Aorta (tissue), 5 donors: ENCODE data around the gene PLK2. TPM values are rescaled to one million over a fixed set of nuclear protein-coding genes. Genes with fewer than 3 reads are reported as not detected.

ENCODE experiments used
- ATAC-seq: fragments of 200-7000 bp; cut with Tn5 transposase; one replicate; pipeline ENCODE4 v1.9.1; 2022; ENCODE audit warnings: moderate library complexity; ENCODE audit not compliant: low FRiP score
- DNase-seq, 2 donors: peaks; one replicate each; pipeline ENCODE4 v3.0.0-alpha.2; 2020
- H3K27ac ChIP-seq, 2 donors: one replicate each; pipeline ENCODE4 v1.5.1; 2013; ENCODE audit warnings: low read length in 2 of 2, mild to moderate bottlenecking in 2 of 2, moderate library complexity in 2 of 2, control low read depth in 1 of 2, inconsistent platforms in 1 of 2, low read depth in 1 of 2
- H3K27me3 ChIP-seq, 2 donors: one replicate each; pipeline ENCODE4 v1.6.1; 2013; ENCODE audit warnings: control low read depth in 1 of 2, low read length in 1 of 2, mild to moderate bottlenecking in 1 of 2, moderate library complexity in 1 of 2; ENCODE audit not compliant: insufficient read depth in 2 of 2, control insufficient read depth in 1 of 2
- H3K36me3 ChIP-seq, 2 donors: one replicate each; pipeline ENCODE4 v1.6.1; 2013; ENCODE audit warnings: control low read depth in 1 of 2, low read length in 1 of 2, mild to moderate bottlenecking in 1 of 2; ENCODE audit not compliant: insufficient read depth in 2 of 2, control insufficient read depth in 1 of 2
- H3K4me1 ChIP-seq, 2 donors: one replicate each; pipeline ENCODE4 v1.6.1; 2013; ENCODE audit warnings: low read length in 2 of 2, control low read depth in 1 of 2, mild to moderate bottlenecking in 1 of 2, moderate library complexity in 1 of 2; ENCODE audit not compliant: insufficient read depth in 2 of 2, control insufficient read depth in 1 of 2
- H3K4me3 ChIP-seq, 2 donors: one replicate each; pipeline ENCODE4 v1.5.1; 2013; ENCODE audit warnings: low read length in 2 of 2, control low read depth in 1 of 2, mild to moderate bottlenecking in 1 of 2
- H3K9me3 ChIP-seq: one replicate; pipeline ENCODE4 v1.6.1; 2013; ENCODE audit warnings: mild to moderate bottlenecking, low read length; ENCODE audit not compliant: control insufficient read depth
- WGBS, 2 donors: extraction: QIAGEN DNeasy Blood & Tissue Kit; methylation state at CpG; one replicate each; pipeline ENCODE4 v1.1.7; 2013; 5-methylcytosine and 5-hydroxymethylcytosine counted together
- intact Hi-C, 2 donors: fragments of 100-400 bp; cut with DNase I; formaldehyde crosslinking; loops; one replicate each; pipeline versions ENCODE4 v1.14.2 to v1.15.0; 2022
- polyA plus RNA-seq, 2 donors: library from polyadenylated mRNA; stranded (reverse); fragments of 200-250 nt; gene quantifications; one replicate each; pipeline ENCODE4 v1.2.3, GENCODE V29; 2013
- total RNA-seq, 2 donors: library from RNA; stranded (reverse); fragmentation: NEBNext Ultra II Directional; extraction: Animal tissue kit (Norgen Biotek cat#: 25700); gene quantifications; one replicate each; pipeline ENCODE4 v1.2.1, GENCODE V29; 2021
- donor health status: healthy with polysubstance abuse.
- donor health status: Bipolar disorder and iron deficiency.
- donor health status: DM: no; HTN: no; CAD: no.
- donor health status: DM: no; HTN: no; CAD: no.
- donor health status: DM: yes; HTN: yes; CAD: no.

The PLK2 gene
- total and polyA plus RNA-seq, 4 donors: 24.0 to 64.6 (median 35.5) TPM

- ATAC-seq: no peak
- intact Hi-C loops: no loop called here
- 87 to 90% methylated on average over 1 of the region's 1 CpG for WGBS, 2 donors
- Histone ChIP-seq H3K27ac (no peak overlapping the region), H3K4me3 (no peak overlapping the region), H3K27me3 (no peaks in the 10 kb centered on the region), H3K4me1 (no peaks in the 10 kb centered on the region), H3K9me3 (no peaks in the 10 kb centered on the region), H3K36me3 (no peaks in the 10 kb centered on the region)
- no peak for DNase-seq
Measured at GRCh38 chr5:58486290-58486689, 26.4 kb upstream of the PLK2 start.

DNA sequence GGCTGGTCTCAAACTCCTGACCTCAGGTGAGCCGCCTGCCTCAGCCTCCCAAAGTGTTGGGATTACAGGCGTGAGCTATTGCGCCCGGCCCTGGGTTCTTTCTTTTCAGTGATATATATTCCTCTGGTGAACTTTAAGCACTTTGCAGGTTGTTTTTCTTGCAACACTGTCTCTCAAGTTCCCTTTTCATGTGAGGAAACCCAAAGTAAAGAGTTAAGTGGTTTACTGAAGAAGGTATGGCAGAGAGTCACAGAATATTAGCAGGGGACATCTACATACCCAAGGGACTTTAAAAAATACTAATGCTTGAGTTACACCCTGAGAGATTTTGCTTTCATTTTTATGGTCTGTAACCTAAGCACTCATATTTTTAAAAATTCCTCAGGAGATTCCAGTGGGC lies 24.6 kb upstream of the PLK2 start:
- 77 to 87% methylated on average over 4 of the region's 4 CpGs for WGBS, 2 donors
- no peak overlapping the region for H3K27ac ChIP-seq
- H3K36me3 ChIP-seq: no peaks in the 10 kb centered on the region
- no peaks in the 10 kb centered on the region for H3K4me1 ChIP-seq
- H3K27me3 ChIP-seq: peaks cover 0 to 3% of the 10 kb centered on the region in 2 donors
- no peak overlapping the region for H3K4me3 ChIP-seq
- no peak for ATAC-seq
- H3K9me3 ChIP-seq: no peaks in the 10 kb centered on the region
- intact Hi-C loops: no loop called here
- DNase-seq: no peak

GRCh38 chr5:58482536-58482935 lies 22.6 kb upstream of the PLK2 start:
- peaks cover 0 to 3% of the 10 kb centered on the region in 2 donors for H3K27me3 ChIP-seq
- DNase-seq (no peak), ATAC-seq (no peak)
- no peaks in the 10 kb centered on the region for H3K36me3 ChIP-seq
- 90 to 93% methylated on average over 1 of the region's 1 CpG for WGBS, 2 donors
- H3K4me1 ChIP-seq: no peaks in the 10 kb centered on the region
- intact Hi-C loops: no loop called here
- no peaks in the 10 kb centered on the region for H3K9me3 ChIP-seq
- no peak overlapping the region for H3K27ac ChIP-seq
- H3K4me3 ChIP-seq: no peak overlapping the region

DNA sequence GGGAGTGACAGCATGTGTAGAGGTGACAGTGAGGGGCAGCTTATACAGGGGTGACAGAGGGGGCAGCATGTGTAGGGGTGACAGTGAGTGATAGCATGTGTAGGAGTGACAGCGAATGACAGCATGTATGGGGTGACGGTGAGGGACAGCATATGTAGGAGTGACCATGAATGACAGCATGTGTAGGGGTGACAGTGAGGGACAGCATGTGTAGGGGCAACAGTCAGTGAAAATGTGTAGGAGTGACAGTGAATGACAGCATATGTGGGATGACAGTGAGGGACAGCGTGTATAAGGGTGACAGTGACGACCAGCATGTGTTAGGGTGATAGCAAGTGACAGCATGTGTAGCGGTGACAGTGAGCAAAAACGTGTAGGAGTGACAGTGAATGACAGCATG lies 21.9 kb upstream of the PLK2 start:
- DNase-seq (no peak), ATAC-seq (no peak)
- Histone ChIP-seq H3K4me3 (no peak overlapping the region), H3K27ac (no peak overlapping the region), H3K4me1 (no peaks in the 10 kb centered on the region), H3K9me3 (no peaks in the 10 kb centered on the region), H3K36me3 (no peaks in the 10 kb centered on the region), H3K27me3 (peaks cover 0 to 3% of the 10 kb centered on the region in 2 donors)
- intact Hi-C loops: no loop called here
- WGBS, 2 donors: 84 to 87% methylated on average over 6 of the region's 6 CpGs

- no peak overlapping the region for H3K4me3 ChIP-seq
- intact Hi-C loops: no loop called here
- H3K9me3 ChIP-seq: no peaks in the 10 kb centered on the region
- no peak overlapping the region for H3K27ac ChIP-seq
- H3K4me1 ChIP-seq: no peaks in the 10 kb centered on the region
- peaks cover 0 to 3% of the 10 kb centered on the region in 2 donors for H3K27me3 ChIP-seq
- ATAC-seq (no peak), DNase-seq (no peak)
- H3K36me3 ChIP-seq: no peaks in the 10 kb centered on the region
Measured at GRCh38 chr5:58481066-58481676, 21.3 kb upstream of the PLK2 start.

DNA sequence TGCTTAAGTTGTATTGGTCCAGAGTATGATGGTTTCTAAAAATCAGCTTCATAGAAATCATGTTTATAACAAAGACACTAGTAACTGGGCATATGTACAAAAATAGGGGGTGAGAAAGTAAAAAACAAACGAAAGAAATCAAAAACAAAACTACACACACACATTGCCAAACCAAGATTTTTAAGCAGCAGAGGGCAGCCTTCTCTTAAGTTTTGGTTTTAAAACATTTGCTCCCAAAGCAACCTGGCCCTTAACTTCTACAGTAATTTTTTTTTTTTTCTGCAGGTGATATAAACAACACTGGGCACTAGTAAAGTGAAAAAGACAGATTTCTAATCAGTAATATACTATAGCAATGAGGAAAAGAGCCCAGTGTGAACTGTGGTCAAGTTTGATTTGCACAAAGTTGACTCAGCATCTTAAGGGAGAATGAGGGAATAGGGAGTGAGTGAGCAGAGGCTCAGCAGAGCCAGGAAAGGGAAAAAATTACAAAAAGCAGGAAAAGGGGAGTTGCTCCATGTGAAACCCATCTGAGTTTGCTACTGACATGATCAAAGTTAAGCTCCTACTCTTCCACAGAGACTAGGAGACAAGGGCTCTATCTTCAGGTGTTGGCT lies 18.0 kb upstream of the PLK2 start:
- no peak for ATAC-seq
- intact Hi-C loops: no loop called here
- H3K4me1 ChIP-seq: no peaks in the 10 kb centered on the region
- 17% methylated on average over 1 of the region's 1 CpG for WGBS, 2 donors
- peaks cover 0 to 3% of the 10 kb centered on the region in 2 donors for H3K27me3 ChIP-seq
- H3K36me3 ChIP-seq: no peaks in the 10 kb centered on the region
- H3K27ac ChIP-seq: no peak overlapping the region
- DNase-seq: no peak
- H3K4me3 ChIP-seq: no peak overlapping the region
- H3K9me3 ChIP-seq: no peaks in the 10 kb centered on the region

DNA sequence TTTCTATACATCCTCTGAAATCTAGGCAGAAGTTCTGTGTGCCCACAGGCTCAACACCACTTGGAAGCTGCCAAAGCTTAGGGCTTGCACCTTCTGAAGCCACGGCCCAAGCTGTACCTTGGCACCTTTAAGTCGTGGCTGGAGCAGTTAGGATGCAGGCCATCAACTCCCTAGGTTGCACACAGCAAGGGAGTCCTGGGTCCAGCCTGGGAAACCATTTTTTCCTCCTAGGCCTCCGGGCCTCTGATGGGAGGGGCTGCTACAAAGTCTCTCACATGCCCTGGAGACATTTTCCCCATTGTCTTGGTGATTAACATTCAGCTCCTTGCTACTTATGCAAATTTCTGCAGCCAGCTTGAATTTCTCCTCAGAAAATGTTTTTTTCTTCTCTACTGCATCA lies 15.5 kb upstream of the PLK2 start:
- Histone ChIP-seq H3K4me3 (no peak overlapping the region), H3K27ac (no peak overlapping the region), H3K9me3 (no peaks in the 10 kb centered on the region), H3K27me3 (peaks cover 0 to 2% of the 10 kb centered on the region in 2 donors), H3K36me3 (no peaks in the 10 kb centered on the region), H3K4me1 (no peaks in the 10 kb centered on the region)
- DNase-seq (no peak), ATAC-seq (no peak)
- intact Hi-C loops: no loop called here
- WGBS, 2 donors: 68 to 93% methylated on average over 3 of the region's 3 CpGs

GRCh38 chr5:58469896-58470295 lies 10.0 kb upstream of the PLK2 start:
- no peak overlapping the region for H3K4me3 ChIP-seq
- H3K4me1 ChIP-seq: no peaks in the 10 kb centered on the region
- ATAC-seq (no peak), DNase-seq (no peak)
- H3K36me3 ChIP-seq: no peaks in the 10 kb centered on the region
- peaks cover 0 to 2% of the 10 kb centered on the region in 2 donors for H3K27me3 ChIP-seq
- no peaks in the 10 kb centered on the region for H3K9me3 ChIP-seq
- H3K27ac ChIP-seq: no peak overlapping the region
- intact Hi-C loops: loop anchor here in 1 of 2 donors (10.0 kb wide), 1 partner anchor 815 kb away; no protein-coding TSS in a partner anchor
- 91% methylated on average over 2 of the region's 2 CpGs for WGBS, 2 donors

DNA sequence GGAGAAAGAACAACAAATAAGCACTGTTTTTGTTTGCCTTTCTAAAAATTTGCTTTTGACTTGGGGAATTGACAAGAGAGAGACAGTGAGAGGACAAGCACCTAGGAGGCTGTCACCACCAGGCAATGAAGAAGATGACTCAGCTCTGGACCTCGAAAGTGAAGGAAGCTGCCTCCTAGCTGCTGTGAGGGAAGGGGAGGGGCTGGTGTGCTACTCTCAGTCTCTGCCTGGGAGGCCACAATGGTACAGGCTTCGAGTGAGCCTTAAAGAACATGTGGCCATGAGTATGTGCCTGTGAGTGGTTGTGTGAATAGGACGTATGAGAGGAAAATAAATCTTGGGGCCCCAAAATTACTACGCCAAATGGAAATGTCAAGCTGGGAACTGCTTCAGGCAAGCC lies 7.1 kb upstream of the PLK2 start:
- H3K27me3 ChIP-seq: no peaks in the 10 kb centered on the region
- no peak overlapping the region for H3K27ac ChIP-seq
- no peaks in the 10 kb centered on the region for H3K9me3 ChIP-seq
- no peak for ATAC-seq
- WGBS, 2 donors: 54% methylated on average over 4 of the region's 4 CpGs
- no peaks in the 10 kb centered on the region for H3K4me1 ChIP-seq
- intact Hi-C loops: loop anchor here in 1 of 2 donors (10.0 kb wide), 1 partner anchor 812 kb away; no protein-coding TSS in a partner anchor
- no peak overlapping the region for H3K4me3 ChIP-seq
- no peaks in the 10 kb centered on the region for H3K36me3 ChIP-seq
- DNase-seq: no peak
